Activated CD4-positive, alpha-beta T cell treated with anti-CD3 and anti-CD28 coated beads, Interleukin-2, amount 50 U/mL, for 24 hours (primary cell): ENCODE measurements around the gene VKORC1L1.
"Not testable (repeated sequence)": the region's sequence is repeated elsewhere in the genome, so short reads cannot be mapped to it uniquely, and the experiment has no call there.

ENCODE experiments used
- DNase-seq, 2 donors: peaks; one replicate each; pipeline ENCODE4 v3.0.0-alpha.2; 2020; ENCODE audit warnings: low read depth in 1 of 2, low spot score in 1 of 2

Gene VKORC1L1

DNA sequence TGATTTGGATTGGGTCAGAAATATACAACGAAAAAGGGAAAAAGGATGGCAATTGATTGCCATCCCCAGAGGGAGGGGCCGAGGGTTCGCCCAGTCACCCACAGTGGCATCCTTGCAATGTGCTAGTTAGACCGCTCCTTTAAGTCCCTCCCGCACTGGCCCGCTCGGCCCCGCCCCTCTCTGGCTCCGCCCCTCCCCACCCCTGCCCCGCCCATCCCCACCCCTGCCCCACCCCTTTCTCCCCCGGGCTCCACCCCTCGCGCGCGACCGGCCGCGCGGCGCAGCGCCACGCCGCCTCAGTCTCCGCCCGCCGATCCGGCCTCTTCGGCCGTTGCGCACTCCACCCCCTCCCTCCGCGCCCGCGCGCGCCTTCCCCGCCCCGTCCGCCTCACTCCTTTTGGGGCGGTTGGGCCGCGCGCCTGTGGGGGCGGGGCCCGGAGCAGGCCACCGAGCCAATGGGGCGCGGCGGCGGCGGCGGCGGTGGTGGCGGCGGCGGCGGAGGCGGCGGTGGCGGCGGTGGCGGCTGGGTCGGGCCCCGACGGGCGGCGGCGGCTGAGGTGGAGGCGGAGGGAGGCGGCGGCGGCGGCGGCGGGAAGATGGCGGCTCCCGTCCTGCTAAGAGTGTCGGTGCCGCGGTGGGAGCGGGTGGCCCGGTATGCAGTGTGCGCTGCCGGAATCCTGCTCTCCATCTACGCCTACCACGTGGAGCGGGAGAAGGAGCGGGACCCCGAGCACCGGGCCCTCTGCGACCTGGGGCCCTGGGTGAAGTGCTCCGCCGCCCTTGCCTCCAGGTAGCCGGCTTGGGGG, at the start of gene VKORC1L1:
VKORC1L1 (plus strand) TSS at position 299 of the 806 bp plus-strand sequence; CDS start at position 597, 298 bp downstream.
- peak; percentile 92 for DNase-seq

GRCh38 chr7:65827366-65827765, 45.5 kb upstream of the VKORC1L1 start:
- DNase-seq: no peak

GRCh38 chr7:65832281-65832680, 40.6 kb upstream of the VKORC1L1 start:
- no peak for DNase-seq

GRCh38 chr7:65836684-65837083, 36.2 kb upstream of the VKORC1L1 start:
- DNase-seq: not testable (repeated sequence)

DNA sequence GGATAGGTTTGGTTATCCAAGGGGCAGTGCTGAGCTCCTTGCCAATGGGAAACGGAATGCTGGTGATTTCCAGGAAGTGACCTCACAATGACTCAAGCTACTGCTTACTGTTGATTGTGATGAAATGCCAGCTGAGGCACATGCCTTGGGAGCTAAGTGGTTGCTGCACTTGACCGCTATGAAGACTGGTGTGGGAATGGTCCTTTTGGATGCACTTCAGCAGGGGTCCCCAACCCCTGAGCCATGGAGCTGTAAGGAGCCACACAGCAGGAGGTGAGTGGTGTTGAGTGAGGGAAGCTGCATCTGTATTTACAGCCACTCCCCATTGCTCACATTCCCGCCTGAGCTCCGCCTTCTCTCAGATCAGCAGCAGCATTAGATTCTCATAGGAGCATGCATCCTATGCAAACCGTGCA, 35.3 kb upstream of the VKORC1L1 start:
- not testable (repeated sequence) for DNase-seq

DNA sequence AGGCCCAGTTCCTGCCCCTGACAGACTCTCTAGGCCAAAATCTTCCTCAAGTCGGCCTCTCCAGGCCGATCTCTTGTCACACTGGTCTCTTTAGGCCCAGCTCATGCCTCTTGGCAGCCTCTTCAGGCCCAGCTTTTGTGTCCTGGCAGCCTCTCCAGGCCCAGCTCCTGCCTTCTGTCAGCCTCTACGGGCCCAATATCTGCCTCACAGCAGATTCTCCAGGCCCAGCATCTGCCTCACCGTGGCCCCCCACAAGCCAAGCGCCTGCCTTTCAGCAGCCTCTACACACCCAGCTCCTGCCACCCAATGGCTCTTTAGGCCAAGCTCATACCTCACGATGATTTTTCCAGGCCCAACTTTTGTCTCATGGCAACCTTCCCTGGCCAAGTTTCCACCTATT, 33.0 kb upstream of the VKORC1L1 start:
- DNase-seq: no peak

DNA sequence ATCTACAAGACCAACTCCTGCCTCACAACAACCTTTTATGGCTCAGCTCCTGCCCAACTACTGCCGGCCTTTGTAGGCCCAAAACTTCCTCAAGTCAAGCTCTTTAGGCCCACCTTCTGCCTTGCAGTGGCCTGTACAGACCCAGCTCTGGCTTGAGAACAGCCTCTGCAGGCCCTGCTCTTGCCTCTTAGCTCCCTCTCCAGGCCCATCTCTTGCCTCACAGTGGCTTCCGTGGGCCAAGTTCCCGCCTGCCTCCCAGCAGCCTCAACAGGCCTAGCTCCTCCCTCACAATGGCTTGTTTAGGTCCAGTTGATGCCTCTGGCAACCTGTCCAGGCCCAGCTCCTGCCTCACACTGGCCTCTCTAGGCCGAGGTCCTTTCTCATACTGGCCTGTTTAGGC, 32.4 kb upstream of the VKORC1L1 start:
- no peak for DNase-seq

DNA sequence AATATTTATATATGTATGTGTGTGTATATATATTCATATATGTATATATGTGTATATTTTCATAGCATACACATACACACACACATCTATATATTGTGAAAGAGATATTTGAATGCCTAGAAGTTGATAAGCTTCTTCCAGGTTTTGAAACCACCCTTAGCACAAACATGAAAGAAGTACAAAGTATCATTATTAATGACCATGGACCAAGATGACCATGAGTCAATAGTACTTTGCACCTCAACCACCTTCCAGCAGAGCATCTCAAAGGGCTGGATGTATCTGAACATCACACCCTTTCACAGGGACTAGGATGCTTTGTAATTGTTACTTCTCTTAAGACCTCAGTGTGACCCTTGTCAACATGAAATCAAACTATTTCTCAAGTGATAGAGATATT, 29.3 kb upstream of the VKORC1L1 start:
- not testable (repeated sequence) for DNase-seq

DNA sequence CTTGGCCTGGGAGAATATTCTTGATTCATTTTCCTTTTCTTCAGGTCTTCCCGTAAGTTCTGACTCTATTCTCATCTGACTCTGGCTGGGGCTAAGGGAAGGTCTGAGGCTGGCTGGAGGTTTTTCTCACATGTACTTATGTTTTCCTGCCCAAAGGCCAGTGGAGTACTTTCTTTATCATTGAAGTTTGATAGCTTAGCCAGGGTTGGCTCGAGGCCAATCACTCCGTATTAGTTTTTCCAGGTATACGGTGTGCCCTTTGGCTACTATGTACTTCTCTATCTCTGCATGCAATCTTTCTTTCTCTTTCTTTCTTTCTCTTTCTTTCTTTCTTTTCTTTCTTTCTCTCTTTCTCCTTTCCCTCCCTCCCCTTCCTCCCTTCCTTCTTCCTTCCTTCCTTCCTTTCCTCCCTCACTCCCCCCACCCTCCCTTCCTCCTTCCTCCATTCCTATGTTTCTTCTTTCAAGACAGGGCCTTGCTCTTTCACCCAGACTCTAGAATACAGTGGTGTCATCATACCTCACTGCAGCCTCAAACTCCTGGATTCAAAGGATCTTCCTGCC, 26.8 kb upstream of the VKORC1L1 start:
- no peak for DNase-seq

DNA sequence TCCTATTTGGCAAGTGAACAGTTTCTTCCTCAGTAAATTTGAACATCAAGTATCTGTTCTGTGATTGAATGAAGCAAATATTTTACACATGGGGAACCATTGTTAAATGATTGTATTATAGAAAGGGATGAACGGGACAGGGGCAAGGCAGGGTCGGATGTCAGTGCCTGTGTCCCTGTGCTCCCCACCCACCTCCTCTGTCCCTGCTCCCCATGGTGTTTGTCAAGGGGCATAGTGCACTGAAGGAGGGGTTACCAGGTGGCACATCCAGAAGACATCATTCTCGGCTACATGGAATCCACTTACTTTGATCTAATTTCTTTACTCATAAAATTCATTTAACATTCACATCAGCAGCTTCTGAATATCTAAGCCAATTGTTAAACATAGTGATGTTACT, 19.4 kb upstream of the VKORC1L1 start:
- DNase-seq: not testable (repeated sequence)

DNA sequence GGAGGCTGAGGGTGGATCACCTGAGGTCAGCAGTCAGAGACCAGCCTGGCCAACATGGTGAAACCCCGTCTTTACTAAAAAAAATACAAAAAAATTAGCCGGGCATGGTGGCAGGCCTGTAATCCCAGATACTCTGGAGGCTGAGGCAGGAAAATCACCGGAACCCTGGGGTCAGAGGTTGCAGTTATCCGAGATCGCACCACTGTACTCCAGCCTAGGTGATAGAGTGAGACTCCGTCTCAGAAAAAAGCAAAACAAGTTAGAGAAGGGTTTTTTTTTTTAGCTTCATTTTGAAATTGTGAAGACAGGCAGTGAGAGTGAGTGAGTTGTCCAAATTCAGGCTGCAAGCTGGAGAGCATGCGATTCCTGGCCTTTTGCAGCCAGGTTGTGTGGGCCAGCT, 19.0 kb upstream of the VKORC1L1 start:
- DNase-seq: not testable (repeated sequence)

- not testable (repeated sequence) for DNase-seq
Observed at GRCh38 chr7:65857321-65857894, 15.5 kb upstream of the VKORC1L1 start.

DNA sequence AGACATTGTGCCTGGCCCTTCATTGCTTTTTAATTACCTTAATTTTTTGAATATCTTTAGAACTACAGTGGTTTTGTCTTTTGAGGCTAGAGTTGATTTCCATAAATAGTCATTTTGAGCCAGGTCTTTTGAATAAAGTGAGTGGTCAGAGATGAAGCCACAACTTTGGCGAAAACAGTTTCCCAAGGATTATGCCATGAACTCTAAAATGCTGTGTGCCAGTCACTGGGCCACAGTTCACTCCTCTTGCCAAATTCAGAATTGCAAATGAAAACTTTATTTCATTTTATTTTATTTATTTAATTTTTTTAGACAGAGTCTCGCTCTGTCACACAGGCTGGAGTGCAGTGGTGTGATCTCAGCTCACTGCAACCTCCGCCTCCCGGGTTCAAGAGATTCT, 14.2 kb upstream of the VKORC1L1 start:
- not testable (repeated sequence) for DNase-seq

- DNase-seq: not testable (repeated sequence)
Observed at GRCh38 chr7:65866244-65866643, 6.6 kb upstream of the VKORC1L1 start.

DNA sequence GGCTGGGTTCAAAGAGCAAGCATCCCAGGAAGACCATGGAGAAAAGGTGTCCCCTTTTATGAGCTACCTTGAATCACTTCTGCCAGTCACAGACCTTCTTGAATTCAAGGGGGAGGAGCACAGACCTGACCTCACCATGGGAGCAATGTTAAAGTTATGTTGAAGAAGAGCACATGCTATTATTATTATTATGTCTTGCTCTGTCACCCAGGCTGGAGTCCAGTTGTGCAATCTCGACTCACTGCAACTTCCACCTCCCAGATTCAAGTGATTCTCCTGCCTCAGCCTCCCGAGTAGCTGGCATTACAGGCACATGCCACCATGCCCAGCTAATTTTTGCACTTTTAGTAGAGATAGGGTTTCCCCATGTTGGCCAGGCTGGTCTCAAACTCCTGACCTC, 5.2 kb upstream of the VKORC1L1 start:
- DNase-seq: not testable (repeated sequence)

GRCh38 chr7:65869312-65869711, 3.6 kb upstream of the VKORC1L1 start:
- not testable (repeated sequence) for DNase-seq

GRCh38 chr7:65871451-65871850, 1.4 kb upstream of the VKORC1L1 start:
- DNase-seq: not testable (repeated sequence)

- not testable (repeated sequence) for DNase-seq
Observed at GRCh38 chr7:65873582-65874193, 814 bp downstream of the VKORC1L1 start.

DNA sequence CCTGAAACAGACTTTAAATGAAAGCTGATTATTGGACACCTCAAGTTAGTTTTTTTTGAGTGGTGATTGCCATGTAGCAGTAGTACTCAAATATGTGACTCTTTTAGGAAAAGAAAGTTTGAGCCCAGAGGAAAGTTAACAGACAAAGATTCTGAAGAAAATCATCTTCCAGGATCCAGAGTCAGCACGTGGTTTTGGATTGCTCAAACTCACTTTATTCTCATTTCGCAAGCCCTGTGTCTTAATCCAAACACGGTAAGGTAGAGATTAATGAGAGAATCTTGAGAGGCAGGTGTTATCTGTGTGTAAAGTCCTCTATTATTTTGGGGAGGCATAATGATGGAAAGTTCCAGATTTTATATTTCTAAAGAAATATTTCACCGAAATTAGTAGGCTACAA, 2.8 kb downstream of the VKORC1L1 start:
- not testable (repeated sequence) for DNase-seq

- not testable (repeated sequence) for DNase-seq
Observed at GRCh38 chr7:65879292-65880153, 6.6 kb downstream of the VKORC1L1 start.

GRCh38 chr7:65880242-65880641, 7.4 kb downstream of the VKORC1L1 start:
- DNase-seq: not testable (repeated sequence)
